ENCODE measurements around the gene OCA2.

Gene OCA2

DNA sequence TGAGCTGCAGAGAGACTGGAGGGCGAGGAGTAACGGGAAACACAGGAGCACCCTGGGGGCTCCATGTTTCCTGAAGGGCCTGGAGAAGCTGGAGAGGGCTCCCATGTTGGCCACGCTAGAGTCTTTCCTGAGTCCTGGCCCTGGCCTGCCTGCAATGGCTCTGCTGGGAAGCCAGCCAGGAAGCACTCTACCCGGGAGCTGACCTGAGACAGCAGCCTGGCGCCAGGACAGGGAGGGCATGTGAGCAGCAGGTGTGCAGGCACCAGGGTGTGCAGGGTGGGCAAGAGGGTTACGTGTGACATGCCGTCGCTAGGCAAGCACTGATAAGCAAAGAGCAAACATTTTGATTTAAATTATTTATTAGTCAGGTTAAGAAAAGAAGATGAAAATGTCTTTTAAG lies 301.4 kb downstream of the OCA2 start:
- Histone ChIP-seq H3K27me3 (replicated peaks) (no peaks in the 10 kb centered on the region), H3K4me3 (ENCODE audit: low read depth, low read length) (no peak overlapping the region), H3K36me3 (replicated peaks) (no peaks in the 10 kb centered on the region), H3K27ac (no peak overlapping the region)
- no peak for DNase-seq
- in situ Hi-C loops (cut with HindIII; ENCODE audit: low pct_ligation_motif_present, low sequenced_read_pairs): no loop called here
- TF ChIP-seq, protein P1, sequence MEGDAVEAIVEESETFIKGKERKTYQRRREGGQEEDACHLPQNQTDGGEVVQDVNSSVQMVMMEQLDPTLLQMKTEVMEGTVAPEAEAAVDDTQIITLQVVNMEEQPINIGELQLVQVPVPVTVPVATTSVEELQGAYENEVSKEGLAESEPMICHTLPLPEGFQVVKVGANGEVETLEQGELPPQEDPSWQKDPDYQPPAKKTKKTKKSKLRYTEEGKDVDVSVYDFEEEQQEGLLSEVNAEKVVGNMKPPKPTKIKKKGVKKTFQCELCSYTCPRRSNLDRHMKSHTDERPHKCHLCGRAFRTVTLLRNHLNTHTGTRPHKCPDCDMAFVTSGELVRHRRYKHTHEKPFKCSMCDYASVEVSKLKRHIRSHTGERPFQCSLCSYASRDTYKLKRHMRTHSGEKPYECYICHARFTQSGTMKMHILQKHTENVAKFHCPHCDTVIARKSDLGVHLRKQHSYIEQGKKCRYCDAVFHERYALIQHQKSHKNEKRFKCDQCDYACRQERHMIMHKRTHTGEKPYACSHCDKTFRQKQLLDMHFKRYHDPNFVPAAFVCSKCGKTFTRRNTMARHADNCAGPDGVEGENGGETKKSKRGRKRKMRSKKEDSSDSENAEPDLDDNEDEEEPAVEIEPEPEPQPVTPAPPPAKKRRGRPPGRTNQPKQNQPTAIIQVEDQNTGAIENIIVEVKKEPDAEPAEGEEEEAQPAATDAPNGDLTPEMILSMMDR (IDR thresholded peaks at IDR 0.05; ENCODE audit: low read depth, low read length, missing control alignments): no peak

- DNase-seq: no peak
- Histone ChIP-seq H3K27ac (no peak overlapping the region), H3K36me3 (replicated peaks) (no peaks in the 10 kb centered on the region), H3K4me3 (ENCODE audit: low read depth, low read length) (no peak overlapping the region), H3K27me3 (replicated peaks) (no peaks in the 10 kb centered on the region)
- in situ Hi-C loops (cut with HindIII; ENCODE audit: low pct_ligation_motif_present, low sequenced_read_pairs): no loop called here
- TF ChIP-seq, protein P1 (IDR thresholded peaks at IDR 0.05; ENCODE audit: low read depth, low read length, missing control alignments): no peak
Measured at GRCh38 chr15:27796405-27797320, 302.5 kb downstream of the OCA2 start.

GRCh38 chr15:27792756-27793264 lies 306.3 kb downstream of the OCA2 start:
- TF ChIP-seq, protein P1 (IDR thresholded peaks at IDR 0.05; ENCODE audit: low read depth, low read length, missing control alignments): no peak
- no peak for DNase-seq
- Histone ChIP-seq H3K4me3 (ENCODE audit: low read depth, low read length) (no peak overlapping the region), H3K27ac (no peak overlapping the region), H3K27me3 (replicated peaks) (no peaks in the 10 kb centered on the region), H3K36me3 (replicated peaks) (no peaks in the 10 kb centered on the region)
- in situ Hi-C loops (cut with HindIII; ENCODE audit: low pct_ligation_motif_present, low sequenced_read_pairs): no loop called here

- Histone ChIP-seq H3K36me3 (replicated peaks) (no peaks in the 10 kb centered on the region), H3K4me3 (ENCODE audit: low read depth, low read length) (no peak overlapping the region), H3K27ac (no peak overlapping the region), H3K27me3 (replicated peaks) (no peaks in the 10 kb centered on the region)
- in situ Hi-C loops (cut with HindIII; ENCODE audit: low pct_ligation_motif_present, low sequenced_read_pairs): no loop called here
- TF ChIP-seq, protein P1 (IDR thresholded peaks at IDR 0.05; ENCODE audit: low read depth, low read length, missing control alignments): no peak
- DNase-seq: no peak
Measured at GRCh38 chr15:27790270-27790669, 308.8 kb downstream of the OCA2 start.

GRCh38 chr15:27787931-27788330 lies 311.2 kb downstream of the OCA2 start:
- in situ Hi-C loops (cut with HindIII; ENCODE audit: low pct_ligation_motif_present, low sequenced_read_pairs): no loop called here
- DNase-seq: no peak
- H3K27me3 ChIP-seq (replicated peaks): no peaks in the 10 kb centered on the region
- no peaks in the 10 kb centered on the region for H3K36me3 ChIP-seq (replicated peaks)
- no peak overlapping the region for H3K27ac ChIP-seq
- no peak overlapping the region for H3K4me3 ChIP-seq (ENCODE audit: low read depth, low read length)
- TF ChIP-seq, protein P1 (IDR thresholded peaks at IDR 0.05; ENCODE audit: low read depth, low read length, missing control alignments): no peak
